HTR-8/SVneo (cell line): ENCODE data around the gene TM9SF3.

Experiments used
- DNase-seq: peaks from one replicate; pipeline ENCODE4 v3.0.0; 2011; ENCODE audit warnings: low spot score, mixed read lengths; ENCODE audit not compliant: insufficient read length
- FAIRE-seq: peaks from 2 replicates; lab custom pipeline; 2011; peaks lifted over from hg19 to GRCh38; lab: Jason Lieb, UNC

The TM9SF3 gene

DNA sequence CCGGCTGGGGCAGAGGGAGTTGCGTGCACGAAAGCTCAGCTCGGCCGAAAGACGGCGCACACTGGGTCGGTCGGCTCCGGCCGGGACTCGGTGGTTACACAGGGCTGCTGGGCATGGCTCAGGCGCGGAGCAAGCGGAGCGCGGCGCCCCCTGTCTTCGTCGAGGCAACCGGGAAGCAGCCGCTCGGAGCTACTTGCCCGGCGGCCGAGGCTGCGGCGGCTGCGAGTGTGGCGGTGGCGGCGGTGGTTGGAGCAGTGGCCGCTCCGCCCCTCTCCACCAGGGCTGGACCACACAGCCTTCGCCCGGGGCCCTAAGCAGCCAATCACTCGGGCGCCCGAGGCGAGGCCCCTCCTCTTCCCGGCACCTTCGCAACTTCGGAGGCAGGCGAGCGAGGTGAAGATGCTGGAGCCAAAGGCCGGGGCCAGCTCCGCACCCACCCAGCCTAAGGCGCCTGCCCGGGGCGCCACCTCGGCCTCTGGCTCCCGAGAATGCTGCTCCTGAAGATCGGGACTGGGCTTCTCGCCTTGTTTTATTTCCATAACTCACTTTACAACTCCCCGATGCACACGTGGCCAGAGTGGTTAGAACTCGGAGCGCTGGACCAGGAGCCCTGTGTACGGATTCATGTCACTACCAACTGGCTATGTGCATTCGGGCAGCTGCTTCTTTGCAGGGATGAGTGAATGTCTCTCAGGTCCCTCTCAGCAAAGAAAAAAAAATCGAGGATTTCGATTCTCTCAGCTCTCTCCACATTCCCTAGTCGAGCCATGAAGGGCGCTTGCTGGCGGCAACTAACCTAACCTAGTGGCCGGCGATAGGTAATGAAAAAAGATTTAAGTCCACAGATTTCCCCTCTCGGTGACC is 72.9 kb downstream of the TM9SF3 start, which contains the start of gene TLL2:
TLL2 (minus strand) TSS at position 229 of the 864 bp plus-strand sequence. CDS start 241 bp downstream, outside the sequence.
- peak; percentile 89 for DNase-seq
- FAIRE-seq: no peak

DNA sequence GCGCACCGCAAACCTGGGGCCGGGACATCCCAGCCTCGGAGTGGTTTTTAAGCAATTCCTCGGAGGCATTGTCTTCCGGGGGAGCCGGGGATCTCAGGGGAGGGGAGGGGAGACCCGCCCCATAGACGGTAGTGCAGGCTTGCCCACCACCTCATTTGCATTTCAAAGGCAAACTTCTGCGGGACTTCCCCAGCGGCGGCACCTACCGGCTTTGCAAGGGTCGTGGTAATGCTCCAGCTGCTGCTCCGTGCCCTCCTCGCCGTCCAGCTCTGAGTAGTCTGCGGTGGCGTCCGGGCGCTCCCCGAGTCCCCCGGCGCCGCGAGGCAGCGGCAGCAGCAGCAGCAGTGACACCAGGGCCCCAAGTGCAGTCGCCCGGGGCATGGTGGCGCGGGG is 73.5 kb downstream of the TM9SF3 start:
- no peak for DNase-seq
- FAIRE-seq: no peak

DNA sequence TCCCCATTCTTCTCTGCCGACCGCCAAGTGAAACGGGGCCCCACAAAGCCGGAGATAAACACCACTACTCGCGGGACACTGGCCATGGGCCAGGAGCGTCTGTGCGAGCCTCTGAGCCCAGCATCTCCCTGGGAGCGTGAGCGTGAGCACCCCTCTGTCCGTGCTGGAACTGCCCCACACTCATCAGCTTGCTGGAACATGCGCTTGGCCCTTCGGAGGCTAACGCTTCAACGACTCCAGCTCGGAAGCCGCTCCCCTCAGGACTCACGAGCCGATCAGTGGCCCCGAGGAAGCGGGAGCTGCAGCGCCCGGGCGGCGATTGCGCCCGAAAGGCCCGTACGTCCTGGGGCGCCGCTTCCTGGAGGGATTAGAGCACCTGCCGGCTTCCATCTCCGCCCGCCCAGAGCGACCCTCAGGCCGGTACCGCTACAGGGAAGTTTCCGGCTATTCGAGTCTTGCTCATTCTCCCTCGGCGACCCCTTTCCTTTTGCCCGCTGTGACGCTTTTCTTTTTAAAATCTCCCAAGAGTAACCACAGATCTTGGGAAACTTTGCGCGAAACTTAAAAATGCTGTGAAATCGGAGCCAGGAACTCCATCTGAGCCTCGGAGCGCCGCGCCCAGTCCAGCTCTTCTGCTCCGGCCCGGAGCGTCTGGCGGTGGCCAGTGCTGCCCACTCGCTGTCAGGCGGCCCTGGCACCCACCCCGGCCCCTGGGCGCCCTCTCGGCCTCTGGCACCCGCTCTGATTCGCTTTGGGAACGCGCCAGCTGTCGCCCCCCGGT is 74.1 kb downstream of the TM9SF3 start:
- no peak for FAIRE-seq

DNA sequence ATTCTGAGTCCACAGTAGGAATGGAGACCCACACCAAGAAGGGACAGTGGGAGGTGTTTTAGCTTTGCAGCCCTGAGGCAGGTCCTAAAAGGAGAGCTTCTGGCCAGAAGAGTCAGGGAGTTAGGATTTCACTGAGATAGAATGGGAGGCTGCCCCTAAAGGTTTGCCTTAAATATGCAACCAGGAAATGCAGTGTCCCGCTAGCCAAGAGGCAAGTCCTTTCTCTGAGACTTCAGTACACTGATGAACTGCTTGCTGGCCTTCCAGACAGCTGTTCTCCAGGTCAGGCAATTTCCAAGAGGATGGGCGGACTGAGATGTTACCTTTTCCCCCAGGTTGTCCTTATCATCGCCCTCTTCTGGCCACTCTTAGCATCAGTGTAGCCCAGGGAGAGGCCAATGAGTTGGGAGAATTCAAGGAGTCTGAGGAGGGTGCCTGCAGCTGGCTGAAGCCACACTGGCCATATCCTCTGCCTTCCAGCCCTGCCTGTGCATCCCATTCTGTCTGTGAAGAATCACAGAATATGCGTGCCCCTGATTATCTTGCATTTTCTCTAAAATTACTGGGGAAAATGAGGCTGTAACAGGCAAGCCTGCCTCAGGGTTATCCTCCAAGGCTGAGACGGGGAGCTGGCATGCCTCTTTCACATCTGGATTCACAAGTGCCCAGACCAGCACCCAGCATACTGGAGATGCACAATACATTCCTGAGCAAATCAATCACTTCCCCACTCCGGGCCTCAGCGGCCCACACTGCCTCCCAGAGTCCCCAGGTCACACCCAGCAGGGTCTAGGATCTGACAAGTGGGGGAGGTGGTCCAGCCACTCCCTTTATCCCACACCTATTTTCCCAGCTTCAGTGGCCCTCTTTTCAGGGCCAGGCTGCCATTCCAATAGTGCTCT is 75.5 kb downstream of the TM9SF3 start:
- no peak for FAIRE-seq
- peak; percentile 54 for DNase-seq

More for the DNA sequence above, 74.1 kb downstream of the TM9SF3 start:
- DNase-seq: no peak

DNA sequence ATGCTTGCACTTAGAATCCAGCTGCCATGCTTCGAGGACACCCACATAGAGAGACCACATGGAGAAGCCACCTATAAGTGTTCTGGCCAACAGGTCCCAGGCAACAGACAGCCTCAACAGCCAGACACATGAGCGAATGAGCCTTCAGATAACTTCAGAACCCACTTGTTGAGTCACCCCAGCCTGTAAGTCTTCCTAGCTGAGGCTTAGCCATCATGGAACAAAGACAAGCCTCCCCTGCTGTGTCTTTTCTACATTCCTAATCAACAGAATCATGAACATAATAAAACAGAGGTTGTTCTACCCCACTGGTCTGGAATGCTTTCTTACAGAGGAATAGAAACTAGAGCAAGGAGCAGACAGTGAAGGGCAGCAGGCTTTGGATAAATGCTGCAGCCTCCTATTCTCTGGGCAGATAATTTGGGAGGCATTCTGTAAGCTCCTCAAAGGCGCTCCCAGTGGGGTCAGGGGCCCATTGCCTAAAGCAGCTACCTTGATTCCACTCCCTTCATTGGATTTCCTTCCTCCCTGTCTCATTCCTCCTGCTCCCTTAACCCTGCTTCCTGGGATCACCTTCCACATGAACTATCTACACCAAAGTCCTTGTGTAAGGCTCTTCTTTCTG is 77.7 kb downstream of the TM9SF3 start:
- DNase-seq (no peak), FAIRE-seq (no peak)

DNA sequence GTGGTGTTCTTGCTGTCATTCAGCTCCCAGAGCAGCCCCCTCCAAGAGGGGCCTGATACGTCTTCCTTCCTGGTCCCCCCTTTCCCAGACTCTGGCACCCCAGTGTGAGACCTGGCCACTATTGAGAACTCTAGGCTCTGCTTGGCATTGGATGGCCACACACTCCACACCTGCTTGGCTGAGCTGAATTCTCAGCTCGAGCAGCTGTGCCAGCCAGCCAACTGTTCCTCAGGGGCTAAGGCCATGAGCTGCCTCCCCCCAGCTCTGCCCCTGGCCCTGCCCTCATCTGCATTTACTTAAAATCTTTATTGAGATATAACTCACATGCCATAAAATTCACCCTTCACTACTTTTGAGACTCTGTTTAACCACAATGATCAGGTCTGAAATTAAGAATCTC is 79.8 kb downstream of the TM9SF3 start:
- no peak for FAIRE-seq
- no peak for DNase-seq

DNA sequence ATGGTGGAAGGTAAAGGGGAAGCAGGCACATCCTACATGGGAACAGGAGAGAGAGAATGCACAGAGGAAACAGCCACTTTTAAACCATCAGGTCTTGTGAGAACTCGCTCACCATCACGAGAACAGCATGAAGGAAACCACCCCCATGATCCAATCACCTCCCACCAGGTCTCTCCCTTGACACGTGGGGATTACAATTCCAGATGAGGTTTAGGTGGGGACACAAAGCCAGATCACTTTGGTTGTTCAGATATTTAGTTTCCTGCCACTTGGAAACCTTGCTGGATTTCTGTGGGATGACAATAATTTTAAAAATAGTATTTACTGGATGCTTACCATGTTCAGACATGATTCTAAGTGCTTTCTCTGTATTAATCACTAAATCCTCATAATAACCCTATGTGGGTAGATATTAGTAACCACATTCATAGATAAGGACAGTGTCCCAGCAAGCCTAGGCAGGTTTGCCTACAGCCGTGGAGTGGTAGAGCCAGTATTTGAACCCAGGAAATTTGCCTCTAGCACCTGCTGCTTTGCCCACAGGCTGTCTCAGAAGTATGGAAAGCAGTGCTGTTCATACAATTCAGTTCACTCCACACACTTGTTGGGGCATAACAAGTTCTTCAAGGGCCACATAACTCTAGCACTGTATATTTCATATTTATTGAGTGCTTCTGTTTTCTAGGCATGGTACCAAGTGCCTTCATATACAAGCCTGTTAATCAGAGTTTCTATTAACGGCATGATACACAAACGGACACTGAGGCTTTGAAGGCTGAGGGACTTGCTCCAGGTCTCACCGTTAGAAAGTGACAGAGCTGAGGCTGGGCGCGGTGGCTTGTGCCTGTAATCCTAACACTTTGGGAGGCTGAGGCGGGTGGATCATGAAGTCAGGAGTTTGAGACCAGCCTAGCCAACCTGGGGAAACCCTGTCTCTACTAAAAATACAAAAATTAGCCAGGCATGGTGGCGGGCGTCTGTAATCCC is 81.4 kb downstream of the TM9SF3 start:
- FAIRE-seq (no peak), DNase-seq (no peak)

DNA sequence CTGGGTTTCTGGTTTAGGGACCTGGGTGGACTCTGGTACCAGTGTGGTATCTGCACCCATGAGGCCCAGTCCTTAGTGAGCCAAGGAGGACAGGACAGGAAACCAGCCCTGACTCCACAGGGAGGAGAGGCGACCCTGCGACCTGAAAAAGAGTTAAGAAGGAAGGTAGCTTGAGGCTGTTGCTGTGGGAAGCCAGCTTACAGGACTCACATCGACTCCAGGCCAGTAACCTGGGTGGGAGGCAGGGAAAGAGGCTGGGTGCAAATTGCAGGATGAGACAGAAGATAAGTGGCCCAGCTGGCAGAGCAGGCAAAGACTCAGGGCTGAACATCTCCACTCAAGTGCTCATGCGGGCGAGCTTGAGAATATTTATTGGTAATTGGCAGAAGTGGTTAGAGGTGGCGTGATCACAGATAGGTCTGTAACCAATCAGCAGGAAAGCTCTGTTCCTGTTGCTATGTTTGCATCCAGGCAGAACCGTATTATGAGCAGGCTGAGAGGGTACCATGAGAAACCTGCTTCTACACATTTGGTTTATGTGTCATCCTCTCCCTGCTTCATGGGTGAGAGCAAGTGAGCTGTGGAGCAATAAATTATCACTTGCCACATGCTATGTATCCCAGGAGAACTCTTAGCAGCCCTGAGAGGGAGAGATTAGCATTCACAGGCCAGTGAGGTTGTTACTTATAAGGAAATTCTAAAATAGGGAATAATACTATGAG is 84.1 kb downstream of the TM9SF3 start:
- FAIRE-seq (no peak), DNase-seq (no peak)

DNA sequence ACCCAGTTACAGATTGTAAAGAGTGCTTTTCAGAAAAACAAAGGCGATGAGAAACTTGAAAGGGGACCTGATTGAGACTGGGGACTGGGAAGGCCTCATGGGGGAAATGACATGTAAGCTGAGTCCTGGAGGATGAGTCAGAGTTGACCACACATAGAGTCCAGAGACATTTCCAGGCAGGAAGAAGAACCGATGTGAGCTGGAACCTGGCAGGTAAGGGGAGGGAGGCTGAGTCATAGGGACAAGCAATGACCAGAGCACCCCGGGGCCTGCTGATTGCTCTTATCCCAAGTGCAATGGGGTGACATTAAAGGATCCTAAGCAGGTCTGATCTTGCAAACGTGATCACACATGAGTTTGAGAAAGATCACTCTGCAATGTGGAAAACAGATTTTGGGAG is 84.8 kb downstream of the TM9SF3 start:
- FAIRE-seq (no peak), DNase-seq (no peak)

DNA sequence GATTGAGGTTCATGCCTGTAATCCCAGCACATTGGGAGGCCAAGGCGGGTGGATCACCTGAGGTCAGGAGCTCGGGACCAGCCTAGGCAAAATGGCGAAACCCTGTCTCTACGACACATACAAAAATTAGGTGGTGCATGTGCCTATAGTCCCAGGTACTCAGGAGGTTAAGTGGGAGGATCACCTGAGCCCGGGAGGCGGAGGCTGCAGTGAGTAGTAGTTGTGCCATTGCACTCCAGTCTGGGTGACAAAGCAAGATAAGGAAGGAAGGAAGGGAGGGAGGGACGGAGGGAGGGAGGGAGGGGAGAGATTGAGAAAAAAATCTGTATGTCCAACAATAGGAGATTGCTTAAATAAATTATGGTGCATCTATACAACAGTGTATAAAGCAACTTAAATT is 86.3 kb downstream of the TM9SF3 start:
- DNase-seq (no peak), FAIRE-seq (no peak)

DNA sequence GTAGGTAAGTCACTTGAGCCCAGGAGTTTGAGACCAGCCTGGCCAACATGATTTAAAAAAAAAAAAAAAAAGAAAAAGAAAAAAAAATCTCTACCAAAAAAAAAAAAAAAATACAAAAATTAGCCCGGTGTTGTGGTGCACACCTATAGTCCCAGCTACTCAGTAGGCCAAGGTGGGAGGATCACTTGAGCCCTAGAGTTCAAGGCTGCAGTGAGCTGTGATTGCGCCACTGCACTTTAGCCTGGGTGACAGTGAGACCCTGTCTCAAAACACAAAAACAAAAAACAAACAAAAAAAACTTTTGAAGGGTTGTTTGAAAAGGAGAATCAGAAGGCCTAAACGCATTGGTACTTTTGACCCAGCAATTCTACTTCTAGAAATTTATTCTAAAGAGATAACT is 86.8 kb downstream of the TM9SF3 start:
- DNase-seq: no peak
- FAIRE-seq: no peak

DNA sequence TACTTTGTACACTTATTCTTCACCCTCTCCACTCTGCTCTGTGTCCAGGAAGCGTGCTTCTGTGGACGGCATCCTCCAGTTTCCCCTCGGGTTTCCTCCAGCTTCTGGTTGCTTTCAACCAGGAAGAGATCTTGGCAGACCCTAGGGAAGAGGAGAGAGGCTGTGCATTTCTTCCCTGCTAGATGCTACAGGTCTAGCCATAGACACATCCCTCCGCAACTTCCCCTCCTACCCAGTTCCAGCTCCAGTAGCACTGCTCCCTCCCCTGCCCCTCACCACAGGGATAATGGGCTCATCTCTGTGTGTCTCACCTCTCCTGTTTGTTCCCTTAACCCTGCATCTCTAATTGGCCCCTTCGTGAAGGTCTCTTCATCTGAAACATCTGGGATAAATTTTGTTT is 89.4 kb downstream of the TM9SF3 start:
- no peak for FAIRE-seq
- DNase-seq: no peak

DNA sequence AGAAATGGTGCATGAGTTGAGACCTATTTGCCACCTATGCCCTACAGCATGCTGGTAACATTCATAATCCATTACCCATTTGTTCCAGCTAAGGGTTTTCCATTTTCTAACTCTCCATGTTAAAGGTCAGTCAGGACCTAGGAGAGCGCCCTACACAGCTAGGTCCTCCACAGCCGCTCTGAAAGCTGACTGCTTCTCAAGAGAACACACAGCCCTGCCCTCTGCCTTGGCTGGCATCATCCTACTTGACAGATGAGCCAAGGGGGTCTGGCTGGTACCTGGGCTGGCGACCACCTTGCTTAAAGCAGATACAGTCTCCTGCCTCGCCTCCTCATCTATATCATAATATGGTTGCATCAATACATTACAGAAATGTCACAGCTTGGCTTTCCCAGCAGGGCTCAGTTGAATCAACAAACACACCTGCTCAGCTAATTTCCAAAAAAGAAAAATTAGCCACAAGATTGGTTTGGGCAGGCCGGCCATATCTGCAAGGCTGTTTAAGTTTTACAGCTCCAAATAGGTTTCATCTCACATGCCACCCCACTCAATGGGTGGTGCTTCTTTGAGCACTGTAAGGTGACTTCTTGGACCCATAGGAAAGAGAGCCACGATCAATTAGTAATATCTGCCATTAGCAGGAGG is 90.4 kb downstream of the TM9SF3 start:
- FAIRE-seq (no peak), DNase-seq (no peak)

DNA sequence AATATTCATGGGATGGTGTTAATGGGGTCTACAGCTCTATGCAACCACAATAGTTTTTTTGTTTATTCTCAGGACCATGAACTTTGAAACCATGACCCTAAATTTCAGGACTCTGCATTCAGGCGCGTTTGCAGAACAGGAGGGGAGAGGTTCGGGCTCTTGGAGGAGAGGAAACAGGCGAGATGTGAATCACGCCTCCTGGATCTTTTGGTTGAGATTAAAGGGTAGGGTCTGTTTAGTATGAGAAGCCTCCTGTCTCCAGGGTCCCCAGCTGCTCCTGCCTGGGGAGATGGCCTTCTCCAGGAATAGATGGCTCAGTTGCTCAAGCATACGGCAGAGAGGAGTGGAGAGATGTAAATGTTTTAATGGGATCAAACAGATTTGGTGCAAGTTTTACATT is 91.3 kb downstream of the TM9SF3 start:
- FAIRE-seq (no peak), DNase-seq (no peak)

DNA sequence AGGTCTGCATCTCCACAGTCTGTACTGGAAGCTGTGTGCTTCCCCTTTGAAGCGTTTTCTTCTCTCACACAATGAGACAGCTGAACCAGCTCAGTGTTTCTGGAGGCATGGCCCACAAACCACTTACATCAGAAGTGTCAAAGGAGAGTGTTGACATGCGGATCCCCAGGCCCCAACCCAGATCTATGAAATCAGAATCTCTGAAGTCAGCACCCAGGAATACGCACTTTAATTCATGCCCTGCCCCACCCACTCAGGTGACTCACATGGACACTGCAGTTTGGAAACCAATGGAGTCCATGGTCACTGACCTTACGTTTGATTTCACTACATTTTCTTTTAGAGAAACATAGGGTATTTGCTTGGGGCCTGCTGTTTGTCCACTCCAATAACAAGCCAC is 92.1 kb downstream of the TM9SF3 start:
- DNase-seq (no peak), FAIRE-seq (no peak)

DNA sequence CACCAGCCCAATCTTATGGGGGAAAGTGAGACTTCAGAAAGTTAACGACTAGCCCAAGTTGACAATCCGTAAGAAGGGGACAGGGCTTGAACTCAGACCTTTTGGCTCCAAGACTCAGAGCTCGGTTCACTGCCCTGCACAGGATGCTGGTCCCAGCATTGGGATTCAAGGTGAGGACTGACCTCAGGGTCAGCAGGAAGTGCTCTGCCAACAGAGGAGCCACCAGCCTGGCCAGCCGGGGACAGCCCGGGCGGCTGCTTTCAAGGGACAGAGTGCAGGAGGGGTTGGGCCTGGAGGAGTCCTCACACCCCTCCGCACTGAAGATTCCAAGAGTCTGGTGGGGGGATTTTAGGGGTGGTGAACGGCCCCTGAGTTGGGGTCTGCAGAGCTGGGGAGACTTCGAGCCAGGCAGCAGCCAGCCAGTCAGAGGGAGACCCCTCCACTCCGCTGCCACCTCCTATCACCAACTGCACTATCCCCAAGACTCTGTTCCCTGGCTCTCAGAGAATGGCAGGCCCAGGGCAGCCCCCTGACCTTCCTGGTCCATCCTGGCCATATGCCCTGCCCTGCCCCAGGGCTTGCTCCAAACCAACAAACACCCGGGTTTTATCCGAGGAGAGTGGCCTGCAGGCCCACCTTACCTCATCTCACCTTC is 92.8 kb downstream of the TM9SF3 start:
- no peak for DNase-seq
- no peak for FAIRE-seq

DNA sequence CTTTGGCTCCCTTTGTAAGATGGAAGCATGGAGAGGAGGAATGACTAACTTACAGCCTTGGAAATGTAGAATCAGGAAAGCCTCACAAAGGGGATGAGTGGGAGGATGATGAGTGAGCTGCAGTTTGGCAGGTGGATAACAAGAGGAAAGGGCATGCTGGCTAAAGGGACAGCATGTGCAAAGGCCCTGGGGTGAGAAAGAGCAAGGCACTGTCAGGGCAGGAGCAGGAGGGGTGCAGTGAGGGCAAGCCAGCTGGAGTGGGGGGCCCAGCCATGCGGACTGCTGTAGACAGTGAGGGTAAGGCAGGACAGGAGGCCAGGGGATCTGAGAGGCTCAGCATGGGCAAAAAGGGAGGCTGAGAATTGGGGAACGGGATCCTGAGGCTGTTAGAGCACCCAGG is 93.6 kb downstream of the TM9SF3 start:
- no peak for DNase-seq
- FAIRE-seq: no peak
